Measurements from ENCODE around the gene MIAT.

GRCh38 chr22:26612652-26613051 is 44.7 kb upstream of the MIAT start:
- TF ChIP-seq CTCF (IDR thresholded peaks at IDR 0.05; ENCODE audit: insufficient read depth, low read length, poor library complexity, severe bottlenecking) (no peak), EZH2phosphoT487 (conservative IDR thresholded peaks at IDR 0.05; ENCODE audit: low read length) (no peak)
